Measurements from ENCODE around the gene NES. TPM values are rescaled to one million over a fixed set of nuclear protein-coding genes. Genes with fewer than 3 reads are reported as not detected.
A peak's percentile ranks its signal among the peaks of the same experiment; 100 is the strongest.

Gene NES
- total RNA-seq, 1 donor from 2014 or later = 265 TPM

GRCh38 chr1:156703336-156703735 is 26.1 kb upstream of the NES start:
- no peak overlapping the region for H3K27ac Mint-ChIP-seq (ENCODE audit: unreplicated experiment)
- peak overlapping the region; percentile 95 for H3K4me3 Mint-ChIP-seq
- no peak for DNase-seq (ENCODE audit: low read depth, low spot score)
- no peak for TF ChIP-seq CTCF (conservative IDR thresholded peaks at IDR 0.05)
- no peaks in the 10 kb centered on the region for H3K9me3 Mint-ChIP-seq
- peaks cover 77% of the 10 kb centered on the region for H3K4me1 Mint-ChIP-seq
- peaks cover 29% of the 10 kb centered on the region for H3K27me3 Mint-ChIP-seq (ENCODE audit: low read depth)
- H3K36me3 Mint-ChIP-seq (ENCODE audit: low read depth) = peaks cover 22% of the 10 kb centered on the region

- peaks cover 26% of the 10 kb centered on the region for H3K36me3 Mint-ChIP-seq (ENCODE audit: low read depth)
- no peak for DNase-seq (ENCODE audit: low read depth, low spot score)
- H3K4me3 Mint-ChIP-seq = peak overlapping the region; percentile 72
- TF ChIP-seq CTCF (conservative IDR thresholded peaks at IDR 0.05) = no peak
- H3K27ac Mint-ChIP-seq (ENCODE audit: unreplicated experiment) = peak overlapping the region; percentile 50
- no peaks in the 10 kb centered on the region for H3K9me3 Mint-ChIP-seq
- H3K27me3 Mint-ChIP-seq (ENCODE audit: low read depth) = peaks cover 21% of the 10 kb centered on the region
- H3K4me1 Mint-ChIP-seq = peaks cover 71% of the 10 kb centered on the region
These were observed 23.7 kb upstream of the NES start for GRCh38 chr1:156700736-156701531.

GRCh38 chr1:156698995-156699394 is 21.8 kb upstream of the NES start:
- Mint-ChIP-seq H3K27ac (ENCODE audit: unreplicated experiment) (peak overlapping the region; percentile 83), H3K9me3 (no peaks in the 10 kb centered on the region)

GRCh38 chr1:156697481-156697880 is 20.3 kb upstream of the NES start:
- H3K27ac Mint-ChIP-seq (ENCODE audit: unreplicated experiment) = peak overlapping the region; percentile 3
- peaks cover 68% of the 10 kb centered on the region for H3K4me1 Mint-ChIP-seq
- no peak for TF ChIP-seq CTCF (conservative IDR thresholded peaks at IDR 0.05)
- H3K9me3 Mint-ChIP-seq = no peaks in the 10 kb centered on the region
- peaks cover 11% of the 10 kb centered on the region for H3K27me3 Mint-ChIP-seq (ENCODE audit: low read depth)
- peak overlapping the region; percentile 73 for H3K4me3 Mint-ChIP-seq
- no peak for DNase-seq (ENCODE audit: low read depth, low spot score)
- peaks cover 26% of the 10 kb centered on the region for H3K36me3 Mint-ChIP-seq (ENCODE audit: low read depth)

More at GRCh38 chr1:156698995-156699394, 21.8 kb upstream of the NES start:
- no peak for DNase-seq (ENCODE audit: low read depth, low spot score)
- peaks cover 26% of the 10 kb centered on the region for H3K36me3 Mint-ChIP-seq (ENCODE audit: low read depth)
- peaks cover 68% of the 10 kb centered on the region for H3K4me1 Mint-ChIP-seq
- H3K4me3 Mint-ChIP-seq = peak overlapping the region; percentile 77
- TF ChIP-seq CTCF (conservative IDR thresholded peaks at IDR 0.05) = no peak
- H3K27me3 Mint-ChIP-seq (ENCODE audit: low read depth) = peaks cover 8% of the 10 kb centered on the region

DNA sequence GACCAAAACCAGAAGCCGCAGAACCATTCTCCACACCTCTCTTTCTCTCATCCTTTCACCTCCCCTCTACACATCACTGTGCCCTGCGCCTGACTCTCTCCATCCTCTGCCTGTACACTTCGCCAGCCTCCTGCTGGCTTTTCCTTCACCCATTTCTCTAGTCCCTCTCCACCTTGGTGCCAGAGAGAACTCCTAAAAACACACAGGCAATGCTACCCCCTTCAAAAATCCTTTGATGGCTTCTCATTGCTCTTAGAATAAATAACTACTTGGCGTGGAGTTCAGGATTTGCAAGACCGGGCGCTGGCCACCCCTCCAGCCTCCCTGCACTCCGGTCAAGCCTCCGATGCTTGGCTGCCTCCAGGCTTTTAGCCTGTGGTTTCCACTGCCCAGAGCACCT is 19.5 kb upstream of the NES start:
- H3K4me1 Mint-ChIP-seq = peaks cover 72% of the 10 kb centered on the region
- H3K27me3 Mint-ChIP-seq (ENCODE audit: low read depth) = peaks cover 15% of the 10 kb centered on the region
- H3K4me3 Mint-ChIP-seq = peak overlapping the region; percentile 73
- H3K9me3 Mint-ChIP-seq = no peaks in the 10 kb centered on the region
- H3K36me3 Mint-ChIP-seq (ENCODE audit: low read depth) = peaks cover 26% of the 10 kb centered on the region
- no peak for DNase-seq (ENCODE audit: low read depth, low spot score)
- peak overlapping the region; percentile 76 for H3K27ac Mint-ChIP-seq (ENCODE audit: unreplicated experiment)
- TF ChIP-seq CTCF (conservative IDR thresholded peaks at IDR 0.05) = no peak

Data from neural crest cell (in vitro differentiated cells).